Activated naive CD4-positive, alpha-beta T cell treated with anti-CD3 and anti-CD28 coated beads, Interleukin-2, amount 50 U/mL, for 72 hours (primary cell): ENCODE results near the gene TSPAN14. TPM values are rescaled to one million over a fixed set of nuclear protein-coding genes. Genes with fewer than 3 reads are reported as not detected.
A peak's percentile ranks its signal among the peaks of the same experiment; 100 is the strongest.

Source experiments
- ATAC-seq, 2 donors: fragments of 150-1000 bp; cut with Tn5 transposase; 2 replicates each; pipeline ENCODE4 v1.10.0; 2021; ENCODE audit warnings: mild to moderate bottlenecking in 2 of 2, moderate library complexity in 2 of 2
- DNase-seq, 2 donors: peaks; one replicate each; pipeline ENCODE4 v3.0.0; 2021 to 2022; ENCODE audit warnings: low spot score in 2 of 2
- H3K27ac Mint-ChIP-seq, 2 donors: one replicate each; pipeline ENCODE4 v1.8.0; 2022; ENCODE audit warnings: mild to moderate bottlenecking in 2 of 2, mixed read lengths in 2 of 2
- H3K36me3 Mint-ChIP-seq, 2 donors: one replicate each; pipeline ENCODE4 v1.8.0; 2022; ENCODE audit warnings: mixed read lengths in 2 of 2
- H3K9me3 Mint-ChIP-seq, 2 donors: one replicate each; pipeline ENCODE4 v1.8.0; 2022; ENCODE audit warnings: mixed read lengths in 2 of 2
- total RNA-seq, 2 donors: library from RNA; stranded (reverse); gene quantifications; one replicate each; pipeline ENCODE4 v1.2.3, GENCODE V29; 2022

Gene TSPAN14
- total RNA-seq, 2 donors from 2014 or later: 30.7 to 53.6 TPM

DNA sequence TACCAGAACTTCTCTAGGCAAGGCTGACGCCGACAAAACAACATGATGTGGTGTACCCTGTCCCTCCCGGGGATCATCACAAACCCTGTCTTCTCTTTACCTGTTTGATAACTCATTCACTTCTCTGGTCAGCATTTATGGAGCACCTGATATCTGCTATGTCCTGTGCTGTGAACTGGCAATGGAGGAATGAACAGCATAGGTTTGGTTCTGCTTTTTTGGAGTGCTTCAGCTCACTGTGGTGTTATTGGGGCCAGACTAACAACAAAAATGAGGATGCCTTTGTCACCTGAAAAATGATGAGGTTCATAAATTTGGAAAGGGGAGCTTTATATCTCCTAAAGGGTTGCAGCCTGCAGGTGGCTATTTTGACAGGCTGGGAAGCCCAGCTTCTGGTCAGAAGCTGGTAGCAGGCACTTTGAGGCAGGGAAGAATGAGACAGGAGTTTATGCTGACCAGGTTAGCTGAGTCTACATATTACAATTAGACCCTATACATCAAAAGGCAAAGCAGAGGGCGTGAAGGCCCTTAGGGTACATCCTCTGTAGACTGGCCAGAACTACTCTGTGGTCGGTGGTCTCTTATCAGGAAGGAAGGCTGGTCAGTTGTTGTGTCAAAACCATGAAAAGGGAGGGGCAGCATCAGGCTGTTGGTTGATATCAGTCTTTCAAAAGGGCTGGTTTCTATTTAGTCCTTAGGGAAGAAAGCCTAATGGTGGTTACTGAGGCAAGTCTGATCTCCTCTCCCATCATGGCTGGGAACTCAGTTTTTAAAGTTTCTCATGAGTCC is 125.9 kb downstream of the TSPAN14 start:
- Mint-ChIP-seq H3K36me3 (no peaks in the 10 kb centered on the region), H3K9me3 (peaks cover 0 to 4% of the 10 kb centered on the region in 2 donors), H3K27ac (no peak overlapping the region)
- ATAC-seq: no peak
- no peak for DNase-seq

DNA sequence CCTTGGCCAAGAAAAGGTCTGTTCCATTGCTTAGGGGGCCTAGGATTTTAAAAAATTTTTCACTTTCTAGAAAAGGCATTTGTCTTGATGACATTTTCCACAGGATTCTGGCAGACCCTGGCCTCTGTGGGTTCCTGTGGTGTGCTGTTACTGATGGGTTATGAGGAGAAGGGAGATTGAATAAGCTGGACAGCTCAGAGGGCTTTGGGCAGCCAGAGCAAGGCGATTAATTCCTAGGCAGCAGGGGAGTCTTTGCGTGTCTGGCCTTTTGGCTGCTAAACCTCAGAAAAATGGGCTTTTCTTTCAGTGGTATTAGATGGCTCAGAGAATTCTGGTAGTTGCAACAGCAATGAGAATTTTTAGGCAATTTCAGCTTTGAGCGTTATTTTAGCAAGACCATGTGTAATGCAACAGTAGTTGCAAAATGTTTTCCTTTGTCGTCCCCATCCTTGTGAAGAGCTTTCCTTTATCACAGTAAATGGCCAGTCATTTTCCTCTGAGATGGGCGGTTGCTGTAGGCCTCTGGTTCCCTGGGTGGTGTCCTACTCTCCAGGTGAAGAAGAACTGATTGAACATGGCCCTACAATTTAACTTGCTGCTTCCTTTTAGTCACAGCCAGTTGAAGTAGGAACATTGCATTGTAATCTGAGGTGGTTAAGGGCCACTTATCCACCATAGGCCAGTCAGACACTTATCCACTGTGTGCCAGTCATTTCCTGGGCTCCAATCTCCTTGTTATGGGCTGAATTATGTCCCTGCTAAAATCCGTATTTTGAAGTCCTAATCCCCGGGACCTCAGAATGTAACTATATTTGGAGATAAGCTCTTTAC is 126.7 kb downstream of the TSPAN14 start:
- DNase-seq: no peak
- no peak overlapping the region for H3K27ac Mint-ChIP-seq
- peaks cover 0 to 4% of the 10 kb centered on the region in 2 donors for H3K9me3 Mint-ChIP-seq
- no peak for ATAC-seq
- H3K36me3 Mint-ChIP-seq: no peaks in the 10 kb centered on the region

DNA sequence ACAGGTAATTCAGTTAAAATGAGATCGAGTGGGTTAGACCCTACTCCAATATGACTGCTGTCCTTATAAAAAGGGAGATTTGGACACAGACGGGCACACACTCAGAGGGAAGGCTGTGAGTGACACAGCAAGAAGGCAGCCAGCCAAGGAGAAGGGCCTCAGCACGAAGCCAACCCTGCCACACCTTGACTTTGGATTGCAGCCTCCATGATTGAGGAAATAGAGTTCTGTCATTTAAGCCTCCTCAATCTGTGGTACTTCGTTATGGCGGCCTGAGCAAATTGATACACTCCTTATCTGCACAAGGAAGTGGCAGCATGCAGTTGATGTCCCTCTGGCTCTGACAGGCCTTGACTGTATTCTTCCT is 127.3 kb downstream of the TSPAN14 start:
- ATAC-seq: no peak
- H3K36me3 Mint-ChIP-seq: no peaks in the 10 kb centered on the region
- no peak for DNase-seq
- H3K9me3 Mint-ChIP-seq: peaks cover 0 to 4% of the 10 kb centered on the region in 2 donors
- H3K27ac Mint-ChIP-seq: no peak overlapping the region

DNA sequence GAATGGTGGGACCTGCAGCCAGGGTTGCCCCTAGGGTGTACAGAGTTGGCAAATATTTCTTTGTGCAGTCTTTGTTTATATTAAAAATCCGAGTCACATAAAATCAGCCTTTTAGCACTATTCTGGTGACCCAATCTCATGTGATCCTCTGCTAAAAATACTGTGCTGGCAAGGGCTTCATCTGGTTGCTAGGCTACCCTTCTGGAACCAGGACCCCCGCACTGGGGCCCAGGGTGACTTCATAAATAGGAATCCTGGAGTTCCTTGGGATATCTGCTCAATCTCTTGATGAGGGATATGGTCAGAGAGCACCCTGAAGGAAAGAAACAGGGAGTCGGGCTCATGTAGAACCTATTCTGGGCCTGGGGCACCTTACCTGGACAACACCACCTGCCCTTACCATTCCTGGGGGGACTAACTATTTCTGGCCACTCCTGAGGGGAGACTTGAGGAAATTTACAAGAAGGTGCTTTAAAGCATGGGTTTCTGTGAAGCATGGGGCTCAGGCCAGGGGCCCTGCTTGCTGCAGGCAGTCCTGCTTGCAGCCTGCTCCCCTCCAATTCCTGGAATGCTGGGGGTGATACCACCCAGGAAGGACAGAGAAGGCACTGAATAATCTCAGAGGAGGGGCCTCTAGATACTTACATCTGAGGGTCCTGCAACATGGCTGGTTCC is 128.3 kb downstream of the TSPAN14 start:
- Mint-ChIP-seq H3K27ac (no peak overlapping the region), H3K36me3 (no peaks in the 10 kb centered on the region), H3K9me3 (no peaks in the 10 kb centered on the region)
- DNase-seq (peak in 1 of 2 donors; percentile 33), ATAC-seq (no peak)

Other genes with a start within 250 kb of the TSPAN14 start
- gene ANXA11, start 248.8 kb upstream of the TSPAN14 start, total RNA-seq: 100 to 1,000 TPM; 218 to 304 TPM
- gene MAT1A, start 164.7 kb upstream of the TSPAN14 start, total RNA-seq: not detected
- not detected for gene DYDC1, start 97.6 kb upstream of the TSPAN14 start, total RNA-seq
- gene DYDC2, start 97.5 kb upstream of the TSPAN14 start, total RNA-seq: not detected
- 10 to 100 TPM; 15.1 to 18.5 TPM for gene PRXL2A, start 45.8 kb upstream of the TSPAN14 start, total RNA-seq
- under 1 TPM in 1 of 2 donors, not detected in 1; 0.14 TPM for gene SH2D4B, start 83.6 kb downstream of the TSPAN14 start, total RNA-seq